IgD-negative memory B cell (primary cell): ENCODE measurements around the gene TMEM270. TPM values are rescaled to one million over a fixed set of nuclear protein-coding genes. Genes with fewer than 3 reads are reported as not detected.
A peak's percentile ranks its signal among the peaks of the same experiment; 100 is the strongest.

ENCODE experiments used
- H3K27ac Mint-ChIP-seq, 3 donors: one replicate each; pipeline ENCODE4 v1.8.0; 2020 to 2022; ENCODE audit warnings: mild to moderate bottlenecking in 3 of 3, mixed read lengths in 3 of 3, moderate library complexity in 1 of 3
- H3K27me3 Mint-ChIP-seq: one replicate; pipeline ENCODE4 v1.8.0; 2021; ENCODE audit warnings: mixed read lengths
- H3K36me3 Mint-ChIP-seq: one replicate; pipeline ENCODE4 v1.8.0; 2020; ENCODE audit warnings: mild to moderate bottlenecking, mixed read lengths
- H3K4me1 Mint-ChIP-seq, 3 donors: one replicate each; pipeline ENCODE4 v1.8.0; 2020 to 2022; ENCODE audit warnings: mixed read lengths in 3 of 3, mild to moderate bottlenecking in 1 of 3
- H3K4me3 Mint-ChIP-seq, 4 donors: one replicate each; pipeline ENCODE4 v1.8.0; 2020 to 2022; ENCODE audit warnings: mild to moderate bottlenecking in 4 of 4, mixed read lengths in 4 of 4, moderate library complexity in 3 of 4
- H3K9me3 Mint-ChIP-seq, 3 donors: one replicate each; pipeline ENCODE4 v1.8.0; 2020 to 2021; ENCODE audit warnings: mixed read lengths in 3 of 3, mild to moderate bottlenecking in 1 of 3
- polyA plus RNA-seq: library from polyadenylated mRNA; unstranded; fragments of 300-500 nt; fragmentation: Illumina TruSeq; gene quantifications from one replicate; pipeline ENCODE4 v1.2.3, GENCODE V29; 2021

TMEM270 gene
- polyA plus RNA-seq, 1 donor from 2014 or later = not detected

DNA sequence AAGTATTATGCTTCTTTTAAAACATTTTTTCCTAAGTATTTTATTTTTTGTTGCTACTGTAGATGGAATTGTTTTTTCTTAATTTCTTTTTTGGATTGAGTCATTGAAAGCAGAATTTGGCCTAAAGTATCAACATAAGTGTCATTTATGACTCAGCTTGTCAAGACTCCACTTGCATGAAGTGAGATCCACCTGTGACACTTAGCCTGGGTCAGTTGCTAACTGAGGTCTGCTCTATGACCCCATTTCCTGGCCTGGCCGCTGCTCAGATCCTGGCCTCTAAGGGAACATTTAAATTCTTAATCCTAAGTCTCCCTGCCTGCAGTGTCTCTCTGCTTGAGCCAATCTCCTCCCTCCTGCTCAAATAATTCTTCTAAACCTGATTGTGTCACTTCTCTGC, 35.5 kb downstream of the TMEM270 start:
- Mint-ChIP-seq H3K4me1 (peaks cover 0 to 2% (median 0%) of the 10 kb centered on the region in 3 donors), H3K36me3 (no peaks in the 10 kb centered on the region), H3K9me3 (peaks cover 4 to 17% (median 9%) of the 10 kb centered on the region in 3 donors), H3K27ac (no peak overlapping the region), H3K27me3 (peaks cover 1% of the 10 kb centered on the region), H3K4me3 (no peak overlapping the region)

DNA sequence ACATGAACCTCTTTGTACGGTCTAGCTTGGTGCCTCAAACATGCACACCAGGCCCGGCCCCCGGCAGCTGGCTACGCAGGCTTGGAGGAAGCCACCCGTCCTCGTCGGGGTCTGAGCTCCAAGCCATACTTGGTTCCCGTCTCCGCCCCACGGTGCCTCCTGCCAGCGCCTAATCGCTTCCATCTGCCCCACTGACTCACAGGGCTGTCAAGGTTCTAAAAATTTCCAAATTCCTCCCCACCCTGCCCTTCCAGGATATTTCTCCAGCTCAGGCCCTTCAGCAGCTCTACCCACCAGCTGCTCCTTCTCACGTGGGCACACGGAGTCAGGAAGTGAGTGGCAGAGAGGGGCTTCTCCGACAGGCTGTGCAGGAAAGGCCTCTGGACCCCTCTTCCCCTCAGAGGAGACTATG, 38.8 kb downstream of the TMEM270 start:
- H3K27ac Mint-ChIP-seq = no peak overlapping the region
- no peak overlapping the region for H3K4me3 Mint-ChIP-seq

DNA sequence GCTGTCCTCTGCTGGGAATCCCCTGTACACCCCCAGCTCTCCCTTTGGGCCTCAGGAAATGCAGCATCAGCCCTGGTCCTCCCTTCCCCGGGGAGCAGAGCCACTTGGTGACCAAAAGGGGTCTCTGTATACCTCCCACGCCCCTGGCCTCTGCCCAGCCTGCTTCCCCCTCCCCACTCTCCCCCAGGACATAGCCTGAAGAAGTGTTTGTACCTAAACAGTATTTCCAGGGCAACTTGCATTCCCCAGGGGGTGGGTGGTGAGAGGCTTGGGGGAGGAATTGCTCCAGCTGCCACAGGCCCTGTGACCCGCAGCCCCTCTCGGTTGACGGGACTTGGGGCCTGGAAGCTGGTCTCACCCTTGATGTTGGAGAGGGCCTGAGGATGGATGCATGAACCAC, 39.3 kb downstream of the TMEM270 start:
- Mint-ChIP-seq H3K9me3 (peaks cover 4 to 17% (median 9%) of the 10 kb centered on the region in 3 donors), H3K27me3 (peaks cover 1% of the 10 kb centered on the region), H3K36me3 (no peaks in the 10 kb centered on the region), H3K4me1 (no peaks in the 10 kb centered on the region), H3K4me3 (no peak overlapping the region), H3K27ac (no peak overlapping the region)

More for the DNA sequence above, 38.8 kb downstream of the TMEM270 start:
- no peaks in the 10 kb centered on the region for H3K36me3 Mint-ChIP-seq
- no peaks in the 10 kb centered on the region for H3K4me1 Mint-ChIP-seq
- no peaks in the 10 kb centered on the region for H3K27me3 Mint-ChIP-seq
- H3K9me3 Mint-ChIP-seq = peaks cover 4 to 17% (median 9%) of the 10 kb centered on the region in 3 donors

DNA sequence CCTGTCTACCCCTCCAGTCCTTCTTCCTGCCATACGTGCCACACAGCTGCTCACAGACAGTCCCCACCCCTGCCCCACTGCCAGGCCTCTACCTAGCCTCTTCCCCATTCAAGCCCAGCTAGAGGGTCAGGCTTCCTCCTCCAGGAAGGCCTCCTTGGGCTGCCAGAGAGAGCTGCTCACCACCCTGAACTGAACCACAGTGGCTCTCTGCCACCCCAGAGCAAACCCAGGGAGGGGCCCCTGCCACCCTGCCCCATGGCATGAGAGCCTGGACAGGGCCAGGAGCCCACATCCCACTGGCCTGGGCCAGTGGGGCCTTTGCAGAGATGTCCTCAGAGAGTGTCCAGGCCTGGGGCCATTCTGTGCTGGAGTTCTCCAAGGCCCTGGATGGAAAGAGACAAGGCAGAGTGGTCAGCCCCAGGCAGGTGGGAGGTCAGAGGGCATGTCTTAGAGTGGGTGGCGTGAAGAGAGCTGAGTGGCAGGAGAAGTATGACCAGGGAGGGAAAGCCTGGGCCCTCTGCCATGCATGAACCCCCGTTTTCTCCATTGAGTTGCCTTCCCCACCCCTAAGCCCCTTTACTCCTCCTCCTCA, 40.4 kb downstream of the TMEM270 start:
- Mint-ChIP-seq H3K4me3 (no peak overlapping the region), H3K27ac (no peak overlapping the region), H3K9me3 (peaks cover 0 to 9% (median 6%) of the 10 kb centered on the region in 3 donors), H3K4me1 (no peaks in the 10 kb centered on the region), H3K36me3 (peaks cover 2% of the 10 kb centered on the region), H3K27me3 (peaks cover 1% of the 10 kb centered on the region)

DNA sequence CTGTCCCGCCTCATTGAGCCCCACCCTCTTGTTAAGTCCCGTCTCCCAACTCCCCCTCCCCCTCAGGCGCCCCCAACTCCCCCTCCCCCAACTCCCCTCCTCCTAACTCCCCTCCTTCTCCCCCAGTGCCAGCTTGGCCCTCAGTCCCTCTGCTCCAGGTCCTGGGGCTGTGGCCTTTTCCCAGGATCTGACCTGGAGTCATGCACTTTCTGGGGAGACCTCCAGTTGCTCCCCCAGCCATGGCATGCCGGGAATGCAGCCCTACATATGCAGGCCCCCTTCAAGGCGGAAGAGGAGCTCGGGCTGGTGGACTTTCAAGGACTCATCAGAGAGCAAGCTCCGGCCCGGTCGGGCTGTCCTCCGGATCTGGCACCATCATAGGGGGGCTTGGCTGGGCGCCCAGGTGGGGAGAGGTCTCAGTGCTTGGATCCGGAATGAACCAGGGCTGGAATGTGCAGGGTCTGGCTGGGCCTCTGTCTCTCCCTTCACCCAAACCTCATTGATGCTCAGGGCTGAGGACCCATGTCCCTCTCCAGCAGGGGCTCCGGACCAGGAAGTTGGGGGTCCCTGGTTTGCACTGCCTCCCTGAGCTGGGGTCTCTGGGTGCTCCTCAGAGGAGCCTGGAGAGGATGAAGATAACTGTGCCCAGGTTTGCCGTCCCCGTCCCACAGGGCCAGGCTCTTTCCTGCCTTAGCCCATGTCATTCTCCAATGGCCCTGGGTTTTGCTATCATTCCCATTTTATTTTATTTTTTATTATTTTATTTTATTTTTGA, 41.1 kb downstream of the TMEM270 start:
- H3K27me3 Mint-ChIP-seq = peaks cover 4% of the 10 kb centered on the region
- no peak overlapping the region for H3K4me3 Mint-ChIP-seq
- H3K27ac Mint-ChIP-seq = no peak overlapping the region
- no peaks in the 10 kb centered on the region for H3K4me1 Mint-ChIP-seq
- H3K36me3 Mint-ChIP-seq = peaks cover 2% of the 10 kb centered on the region
- peaks cover 0 to 6% (median 2%) of the 10 kb centered on the region in 3 donors for H3K9me3 Mint-ChIP-seq

DNA sequence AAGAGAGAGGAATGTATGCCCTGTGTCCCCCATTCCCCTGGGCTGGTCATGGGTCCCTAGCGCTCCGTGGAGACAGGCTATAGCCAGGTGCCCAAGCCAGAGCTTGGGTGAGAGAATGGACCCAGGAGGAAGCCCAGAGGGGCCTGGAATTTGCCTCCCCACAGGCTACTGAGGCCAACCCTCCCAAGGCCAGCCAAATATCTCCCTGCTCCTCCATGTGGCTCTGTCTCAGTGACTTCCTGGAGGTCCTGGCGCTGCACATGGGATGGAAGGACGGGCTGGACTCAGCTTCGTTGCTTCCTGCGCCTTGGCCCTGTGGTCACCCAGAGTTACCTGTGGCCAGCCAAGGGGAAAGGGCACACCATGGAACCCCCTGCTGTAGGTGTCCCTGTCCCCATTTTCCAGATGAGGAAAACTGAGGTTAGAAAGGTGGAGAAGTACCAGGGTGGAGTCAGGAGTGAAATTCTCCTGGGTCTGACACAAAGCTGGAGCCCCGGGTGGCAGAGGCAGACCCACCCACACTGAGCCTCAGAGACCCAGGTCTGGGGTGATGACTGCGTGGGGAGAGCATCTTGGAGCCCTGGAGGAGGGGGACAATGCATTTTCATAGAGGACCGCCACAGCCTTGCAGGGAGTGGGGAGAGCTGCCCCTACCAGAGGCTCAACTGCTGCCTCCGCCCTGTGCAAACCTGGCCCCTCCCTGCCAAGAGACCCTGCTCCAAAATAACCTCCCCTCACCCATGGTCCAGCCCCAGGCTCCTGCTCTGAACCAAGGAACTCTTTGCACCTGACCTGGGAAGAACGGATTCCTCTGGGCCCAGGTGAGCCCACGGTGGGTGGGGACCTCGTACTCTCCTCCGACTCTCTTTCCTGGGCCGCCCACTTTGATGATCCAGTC, 42.6 kb downstream of the TMEM270 start:
- Mint-ChIP-seq H3K27me3 (peaks cover 5% of the 10 kb centered on the region), H3K4me1 (no peaks in the 10 kb centered on the region), H3K36me3 (peaks cover 2% of the 10 kb centered on the region), H3K9me3 (peaks cover 0 to 3% (median 0%) of the 10 kb centered on the region in 3 donors), H3K4me3 (no peak overlapping the region), H3K27ac (no peak overlapping the region)

DNA sequence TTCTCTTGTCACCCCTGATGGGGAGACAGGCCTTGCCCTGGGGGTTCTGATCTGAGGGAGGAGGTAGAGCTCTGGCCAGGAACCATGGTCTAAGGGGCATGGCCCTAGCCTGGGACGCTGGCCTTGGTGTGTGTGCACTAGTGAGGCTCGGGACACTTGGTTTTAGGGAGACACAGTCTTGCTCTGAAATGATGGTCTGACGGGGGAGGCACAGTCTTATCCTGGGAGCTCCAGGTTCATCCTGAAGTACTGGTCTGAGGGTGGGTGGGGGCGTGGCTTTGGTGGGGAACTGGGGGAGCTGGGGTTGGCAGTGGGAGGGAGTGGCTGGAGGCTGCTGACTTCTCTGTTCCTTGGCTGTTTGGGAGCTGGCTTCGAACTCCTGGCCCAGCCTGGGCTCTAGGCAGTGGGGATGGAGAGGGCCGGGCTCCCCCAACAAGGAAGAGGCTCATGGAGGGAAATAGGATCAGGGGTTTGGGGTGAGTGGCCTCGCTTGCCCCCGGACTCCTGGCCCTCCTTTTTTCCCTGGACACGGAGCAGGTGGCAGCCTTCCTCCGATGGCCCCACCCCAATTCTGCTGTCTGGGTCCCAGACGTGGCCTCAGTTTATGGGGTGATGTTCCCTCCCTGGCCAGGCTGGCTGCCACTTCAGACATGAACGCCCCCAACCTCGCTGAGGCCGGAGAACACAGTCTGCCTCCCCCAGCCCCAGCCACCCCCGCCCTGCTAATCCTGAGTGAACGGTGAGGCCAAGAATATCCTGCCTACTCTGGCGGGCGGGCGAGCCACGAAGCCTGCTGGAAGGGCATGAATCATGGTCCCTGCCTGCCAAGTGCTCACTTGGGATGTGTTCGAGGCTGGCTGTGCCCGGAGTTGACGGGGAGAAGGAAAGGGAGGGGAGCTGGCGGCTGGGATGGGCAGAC, 43.5 kb downstream of the TMEM270 start:
- Mint-ChIP-seq H3K4me3 (no peak overlapping the region), H3K9me3 (peaks cover 0 to 2% (median 0%) of the 10 kb centered on the region in 3 donors), H3K36me3 (peaks cover 2% of the 10 kb centered on the region), H3K4me1 (peaks cover 0 to 4% (median 4%) of the 10 kb centered on the region in 3 donors), H3K27me3 (peaks cover 5% of the 10 kb centered on the region), H3K27ac (no peak overlapping the region)

DNA sequence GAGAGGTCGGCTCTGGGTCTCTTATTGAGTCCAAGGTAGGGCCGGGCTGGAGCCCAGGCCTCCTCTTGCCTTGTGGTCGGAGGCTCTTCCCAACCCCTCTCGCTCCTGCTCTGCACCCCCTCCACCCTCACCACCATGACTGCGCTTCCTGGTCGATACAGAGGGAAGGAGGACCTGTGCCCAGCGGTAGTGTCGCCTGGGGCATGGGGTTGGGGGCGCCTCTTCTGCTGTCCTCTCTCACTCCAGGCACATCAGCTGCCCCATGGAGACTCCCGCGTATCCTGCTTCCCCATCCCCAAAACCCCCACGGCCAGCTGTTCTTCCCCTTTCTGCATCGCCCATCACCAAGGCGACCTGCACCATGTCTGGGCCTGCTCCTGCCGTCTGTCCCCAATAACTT, 44.4 kb downstream of the TMEM270 start:
- peak overlapping the region in 1 of 4 donors; percentile 9 for H3K4me3 Mint-ChIP-seq
- peaks cover 0 to 4% (median 4%) of the 10 kb centered on the region in 3 donors for H3K4me1 Mint-ChIP-seq
- H3K27me3 Mint-ChIP-seq = peaks cover 5% of the 10 kb centered on the region
- H3K27ac Mint-ChIP-seq = no peak overlapping the region
- peaks cover 2% of the 10 kb centered on the region for H3K36me3 Mint-ChIP-seq
- peaks cover 0 to 2% (median 0%) of the 10 kb centered on the region in 3 donors for H3K9me3 Mint-ChIP-seq

DNA sequence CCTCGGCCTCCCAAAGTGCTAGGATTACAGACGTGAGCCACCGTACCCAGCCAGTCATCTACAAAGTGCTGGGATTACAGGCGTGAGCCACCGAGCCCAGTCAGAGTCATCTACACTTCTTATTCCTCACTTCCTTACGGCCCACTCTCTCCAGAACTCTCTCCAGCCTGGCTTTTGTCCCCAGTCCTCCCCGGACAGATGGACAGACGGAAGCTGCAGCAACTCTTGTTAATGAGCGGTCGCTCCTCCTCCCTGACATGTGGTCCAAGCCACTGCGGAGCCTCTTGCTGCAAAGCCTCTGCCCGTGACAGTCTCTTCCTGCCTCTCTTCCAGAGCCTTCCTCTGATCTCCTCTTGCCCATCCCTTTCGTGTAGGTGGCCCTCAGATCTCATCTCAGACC, 45.9 kb downstream of the TMEM270 start:
- Mint-ChIP-seq H3K36me3 (peaks cover 2% of the 10 kb centered on the region), H3K4me1 (peaks cover 0 to 4% (median 4%) of the 10 kb centered on the region in 3 donors), H3K4me3 (no peak overlapping the region), H3K27ac (no peak overlapping the region), H3K9me3 (peaks cover 0 to 2% (median 0%) of the 10 kb centered on the region in 3 donors), H3K27me3 (peaks cover 5% of the 10 kb centered on the region)

DNA sequence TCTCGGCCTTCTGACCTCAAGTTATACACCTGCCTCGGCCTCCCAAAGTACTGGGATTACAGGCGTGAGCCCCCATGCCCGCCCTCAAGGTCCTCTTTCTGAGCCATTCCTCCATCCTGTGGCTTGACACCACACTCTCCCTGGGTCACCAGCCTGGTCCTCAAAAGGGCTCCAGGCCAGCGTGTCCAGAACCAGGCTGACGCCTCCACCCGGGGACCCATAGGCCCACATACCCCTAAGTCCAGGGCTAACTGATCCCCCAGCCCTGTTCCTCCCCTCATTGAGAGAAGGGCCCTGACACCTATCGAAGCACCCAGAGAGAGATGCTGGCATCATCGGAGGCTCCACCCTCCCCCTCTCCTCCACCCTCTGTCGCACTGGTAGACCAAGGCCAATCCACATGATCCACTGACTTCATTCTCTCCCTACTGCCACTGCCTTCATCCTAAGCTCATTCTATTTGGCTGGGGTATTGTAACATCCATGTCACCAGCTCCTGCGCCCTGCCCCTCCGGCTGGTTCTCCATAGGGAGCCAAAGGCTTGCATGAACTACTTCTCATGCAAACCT, 46.7 kb downstream of the TMEM270 start:
- Mint-ChIP-seq H3K4me1 (peaks cover 0 to 4% (median 4%) of the 10 kb centered on the region in 3 donors), H3K4me3 (peak overlapping the region in 1 of 4 donors; percentile 83), H3K27ac (no peak overlapping the region), H3K27me3 (peaks cover 5% of the 10 kb centered on the region), H3K9me3 (peaks cover 0 to 2% (median 0%) of the 10 kb centered on the region in 3 donors), H3K36me3 (peaks cover 2% of the 10 kb centered on the region)

DNA sequence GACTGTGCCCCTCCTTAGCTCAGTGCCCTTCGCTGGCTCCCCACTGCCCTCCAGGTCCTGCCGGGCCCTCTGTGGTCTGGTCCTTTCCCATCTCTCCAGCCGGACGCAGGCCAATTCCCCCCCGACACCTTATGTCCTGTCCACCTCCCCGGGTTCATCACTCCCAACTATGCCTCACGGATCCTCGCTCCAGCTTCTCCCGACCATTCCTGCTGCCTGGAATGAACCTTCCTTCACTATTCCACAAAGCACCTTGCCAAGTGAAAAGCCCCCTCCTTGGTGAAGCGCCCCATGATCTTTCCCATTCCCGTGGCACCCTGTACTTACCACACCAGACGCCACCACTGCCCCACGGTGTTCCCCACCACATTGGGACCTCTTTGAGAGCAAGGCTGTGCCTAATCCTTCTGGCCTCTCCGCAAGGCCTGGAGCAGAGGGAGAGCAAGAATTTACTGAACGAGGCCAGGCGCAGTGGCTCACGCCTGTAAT, 47.2 kb downstream of the TMEM270 start:
- Mint-ChIP-seq H3K27ac (no peak overlapping the region), H3K36me3 (peaks cover 2% of the 10 kb centered on the region), H3K9me3 (peaks cover 0 to 2% (median 0%) of the 10 kb centered on the region in 3 donors), H3K4me3 (no peak overlapping the region), H3K4me1 (peaks cover 0 to 4% (median 4%) of the 10 kb centered on the region in 3 donors), H3K27me3 (peaks cover 5% of the 10 kb centered on the region)

DNA sequence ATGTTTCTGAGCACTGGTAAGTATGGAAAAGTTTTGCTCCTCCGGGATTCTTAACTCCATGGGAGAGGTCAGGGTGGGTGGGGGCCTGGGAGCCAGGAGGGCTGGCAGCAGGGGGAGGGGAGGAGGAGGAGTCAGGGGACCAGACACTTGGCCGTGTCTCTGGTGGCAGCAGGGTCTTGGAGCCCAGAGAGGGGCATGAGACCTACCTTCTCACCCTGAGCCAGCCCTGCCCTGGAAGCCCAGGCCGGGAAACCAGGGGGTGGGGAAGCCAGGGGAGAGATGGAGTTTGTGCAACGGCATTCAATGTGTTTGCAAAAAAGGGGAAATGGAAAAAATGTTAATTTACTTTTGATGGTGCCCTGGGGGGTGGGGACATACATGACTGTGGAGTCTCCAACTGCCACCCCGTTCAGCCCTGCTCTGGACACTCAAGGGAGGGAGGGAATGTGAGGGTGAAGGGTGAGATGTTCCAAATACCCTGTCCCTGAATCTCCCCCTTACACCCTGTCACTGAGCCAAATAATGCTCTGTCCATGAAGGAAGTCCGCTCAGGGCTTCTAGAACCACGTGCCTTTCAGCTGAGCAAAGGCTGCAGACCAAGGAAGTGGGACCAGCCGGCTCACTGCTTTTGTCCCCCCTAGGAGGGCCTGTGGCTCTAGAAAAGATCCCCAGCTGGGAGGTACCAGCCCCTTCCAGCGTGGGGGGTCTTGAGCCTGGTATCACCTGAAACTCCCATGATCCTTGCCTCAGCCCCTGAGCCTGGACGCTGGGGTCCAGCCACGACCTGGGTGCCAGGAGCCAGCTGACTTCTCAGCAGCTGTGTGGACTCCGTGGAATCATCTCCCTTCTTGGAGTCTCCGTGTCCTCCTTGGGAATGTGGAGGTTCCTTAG, 48.3 kb downstream of the TMEM270 start:
- peaks cover 5% of the 10 kb centered on the region for H3K27me3 Mint-ChIP-seq
- H3K4me3 Mint-ChIP-seq = peak overlapping the region in 2 of 4 donors; percentile 21 to 67
- H3K36me3 Mint-ChIP-seq = peaks cover 2% of the 10 kb centered on the region
- peaks cover 0 to 2% (median 0%) of the 10 kb centered on the region in 3 donors for H3K9me3 Mint-ChIP-seq
- H3K4me1 Mint-ChIP-seq = peaks cover 0 to 4% (median 4%) of the 10 kb centered on the region in 3 donors
- no peak overlapping the region for H3K27ac Mint-ChIP-seq

DNA sequence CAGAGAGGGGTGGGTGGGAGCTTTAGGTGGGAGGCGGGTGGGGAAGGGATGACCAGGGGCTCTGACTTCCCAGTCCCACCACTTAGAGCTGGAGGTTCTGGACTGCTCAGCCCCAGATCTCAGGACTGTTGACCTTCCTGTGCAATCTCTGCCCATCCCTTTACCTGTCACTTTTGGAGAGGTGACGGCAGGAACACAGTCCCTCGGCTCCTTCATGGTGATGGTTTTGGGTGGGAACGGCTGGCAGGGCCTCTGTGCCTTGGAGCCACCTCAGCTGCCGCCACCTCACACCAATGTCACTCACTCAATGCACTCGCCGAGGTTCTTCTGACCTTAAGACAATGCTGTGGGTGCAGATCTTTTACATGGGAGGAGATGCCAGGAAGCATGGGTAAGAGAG, 49.0 kb downstream of the TMEM270 start:
- peaks cover 4% of the 10 kb centered on the region for H3K27me3 Mint-ChIP-seq
- H3K4me3 Mint-ChIP-seq = peak overlapping the region in 1 of 4 donors; percentile 63
- H3K36me3 Mint-ChIP-seq = peaks cover 2% of the 10 kb centered on the region
- H3K4me1 Mint-ChIP-seq = peaks cover 0 to 4% (median 4%) of the 10 kb centered on the region in 3 donors
- H3K9me3 Mint-ChIP-seq = peaks cover 0 to 2% (median 0%) of the 10 kb centered on the region in 3 donors
- no peak overlapping the region for H3K27ac Mint-ChIP-seq
